Activated T-helper 9 cell treated with anti-CD3 and anti-CD28 coated beads, Interleukin-2, amount 50 U/mL, for 16 hours (primary cell): Measurements from ENCODE around the gene RNF187.

Experiments used
- DNase-seq: peaks from one replicate; pipeline ENCODE4 v3.0.0-alpha.2; 2020; ENCODE audit warnings: low read depth

RNF187 gene

GRCh38 chr1:228487336-228488124 is at the start of gene RNF187:
TSS of gene RNF187 (plus strand) at chr1:228487382.
- DNase-seq = peak; percentile 76

- DNase-seq = no peak
Observed at GRCh38 chr1:228437424-228437962, 49.7 kb upstream of the RNF187 start.

- no peak for DNase-seq
Observed at GRCh38 chr1:228438266-228438665, 48.9 kb upstream of the RNF187 start.

- no peak for DNase-seq
Observed at GRCh38 chr1:228440761-228441500, 46.3 kb upstream of the RNF187 start.

GRCh38 chr1:228443395-228443794 is 43.8 kb upstream of the RNF187 start:
- no peak for DNase-seq

GRCh38 chr1:228445490-228445842 is 41.7 kb upstream of the RNF187 start:
- DNase-seq = no peak

- no peak for DNase-seq
Observed at GRCh38 chr1:228445843-228446650, 41.1 kb upstream of the RNF187 start.

GRCh38 chr1:228446852-228447251 is 40.3 kb upstream of the RNF187 start:
- no peak for DNase-seq

- no peak for DNase-seq
Observed at GRCh38 chr1:228448372-228448771, 38.8 kb upstream of the RNF187 start.

GRCh38 chr1:228450200-228450599 is 37.0 kb upstream of the RNF187 start:
- DNase-seq = no peak

- DNase-seq = no peak
Observed at GRCh38 chr1:228452194-228453021, 34.8 kb upstream of the RNF187 start.

- DNase-seq = no peak
Observed at GRCh38 chr1:228453022-228453560, 34.1 kb upstream of the RNF187 start.

GRCh38 chr1:228453614-228454013 is 33.6 kb upstream of the RNF187 start:
- no peak for DNase-seq

- no peak for DNase-seq
Observed at GRCh38 chr1:228454238-228454637, 32.9 kb upstream of the RNF187 start.

GRCh38 chr1:228455715-228456114 is 31.5 kb upstream of the RNF187 start:
- no peak for DNase-seq

GRCh38 chr1:228456252-228457016 is 30.7 kb upstream of the RNF187 start:
- no peak for DNase-seq

- no peak for DNase-seq
Observed at GRCh38 chr1:228457017-228457395, 30.2 kb upstream of the RNF187 start.

- DNase-seq = peak; percentile 72
Observed at GRCh38 chr1:228457396-228458176, 29.6 kb upstream of the RNF187 start.
